Measurements from ENCODE around the gene CDK8. TPM values are rescaled to one million over a fixed set of nuclear protein-coding genes. Genes with fewer than 3 reads are reported as not detected.
A peak's percentile ranks its signal among the peaks of the same experiment; 100 is the strongest.

Gene CDK8
- polyA plus RNA-seq, 1 experiment: 18.8 TPM

DNA sequence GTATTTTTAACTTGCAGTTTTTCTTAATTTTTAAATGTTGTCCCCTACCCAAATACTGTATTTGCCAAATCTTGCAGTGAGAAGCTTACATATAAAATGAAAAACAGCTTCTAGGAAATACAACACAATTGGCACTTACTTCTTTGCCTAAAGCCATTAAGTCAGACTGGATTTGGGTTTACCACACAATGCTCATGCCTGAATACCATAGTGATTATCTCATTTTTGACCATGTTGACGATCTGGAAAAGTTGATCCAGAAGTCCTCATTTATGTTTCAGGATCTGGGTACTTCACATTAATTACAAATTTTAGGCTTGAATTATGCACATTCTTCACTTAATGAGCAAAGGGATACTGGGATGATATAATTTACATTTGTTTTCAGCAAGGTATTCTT lies 34.2 kb upstream of the CDK8 start:
- no peak overlapping the region for H3K27ac ChIP-seq (ENCODE audit: low read depth, low read length)
- no peaks in the 10 kb centered on the region; the same call in 1 of the 2 replicates for H3K9me3 ChIP-seq (ENCODE audit: control insufficient read depth, insufficient read depth, low read length)
- no peak for DNase-seq (ENCODE audit: low read depth, low spot score)
- no peaks in the 10 kb centered on the region for H3K27me3 ChIP-seq (ENCODE audit: control insufficient read depth, insufficient read depth, low read length)
- no peak overlapping the region for H3K4me3 ChIP-seq (ENCODE audit: low read depth, low read length)
- POLR2A ChIA-PET: no interaction called here
- TF ChIP-seq, protein P1, sequence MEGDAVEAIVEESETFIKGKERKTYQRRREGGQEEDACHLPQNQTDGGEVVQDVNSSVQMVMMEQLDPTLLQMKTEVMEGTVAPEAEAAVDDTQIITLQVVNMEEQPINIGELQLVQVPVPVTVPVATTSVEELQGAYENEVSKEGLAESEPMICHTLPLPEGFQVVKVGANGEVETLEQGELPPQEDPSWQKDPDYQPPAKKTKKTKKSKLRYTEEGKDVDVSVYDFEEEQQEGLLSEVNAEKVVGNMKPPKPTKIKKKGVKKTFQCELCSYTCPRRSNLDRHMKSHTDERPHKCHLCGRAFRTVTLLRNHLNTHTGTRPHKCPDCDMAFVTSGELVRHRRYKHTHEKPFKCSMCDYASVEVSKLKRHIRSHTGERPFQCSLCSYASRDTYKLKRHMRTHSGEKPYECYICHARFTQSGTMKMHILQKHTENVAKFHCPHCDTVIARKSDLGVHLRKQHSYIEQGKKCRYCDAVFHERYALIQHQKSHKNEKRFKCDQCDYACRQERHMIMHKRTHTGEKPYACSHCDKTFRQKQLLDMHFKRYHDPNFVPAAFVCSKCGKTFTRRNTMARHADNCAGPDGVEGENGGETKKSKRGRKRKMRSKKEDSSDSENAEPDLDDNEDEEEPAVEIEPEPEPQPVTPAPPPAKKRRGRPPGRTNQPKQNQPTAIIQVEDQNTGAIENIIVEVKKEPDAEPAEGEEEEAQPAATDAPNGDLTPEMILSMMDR (IDR thresholded peaks at IDR 0.05; ENCODE audit: low read depth, low read length): no peak
- CTCF ChIA-PET: interaction anchor here (2.0 to 4.2 kb wide), 4 partner anchors 34 to 479 kb away, joined by 5 to 23 read pairs (median 12); no protein-coding TSS in a partner anchor

GRCh38 chr13:26220575-26220974 lies 33.4 kb upstream of the CDK8 start:
- Histone ChIP-seq H3K27me3 (ENCODE audit: control insufficient read depth, insufficient read depth, low read length) (no peaks in the 10 kb centered on the region), H3K9me3 (ENCODE audit: control insufficient read depth, insufficient read depth, low read length) (no peaks in the 10 kb centered on the region; the same call in 1 of the 2 replicates), H3K4me3 (ENCODE audit: low read depth, low read length) (peak overlapping the region; percentile 86), H3K27ac (ENCODE audit: low read depth, low read length) (no peak overlapping the region)
- POLR2A ChIA-PET: interaction anchor here (1.5 kb wide), 1 partner anchor 18 kb away, joined by 3 read pairs; no protein-coding TSS in a partner anchor
- CTCF ChIA-PET: interaction anchor here (0.6 to 4.2 kb wide), 5 partner anchors 35 to 478 kb away, joined by 3 to 23 read pairs (median 10); no protein-coding TSS in a partner anchor
- TF ChIP-seq, protein P1 (IDR thresholded peaks at IDR 0.05; ENCODE audit: low read depth, low read length): no peak
- no peak for DNase-seq (ENCODE audit: low read depth, low spot score)

DNA sequence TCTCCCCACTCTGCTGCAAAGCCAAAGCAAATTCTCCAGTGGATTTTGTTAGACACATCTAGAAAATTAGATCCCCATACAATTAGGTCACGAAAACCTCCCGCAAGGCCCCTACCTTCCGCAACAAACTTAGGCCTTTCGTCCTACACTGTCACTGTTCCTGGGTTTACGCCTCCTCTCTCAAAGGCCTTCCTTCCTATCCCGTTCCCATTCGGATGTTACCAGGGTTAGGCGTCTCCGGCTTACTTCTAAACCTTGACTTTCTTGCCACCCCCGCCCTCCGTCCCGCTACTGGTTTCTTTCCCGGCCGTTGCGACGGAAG lies 32.6 kb upstream of the CDK8 start:
- H3K27ac ChIP-seq (ENCODE audit: low read depth, low read length): peak overlapping the region; percentile 98
- peak overlapping the region; percentile 86 for H3K4me3 ChIP-seq (ENCODE audit: low read depth, low read length)
- no peaks in the 10 kb centered on the region; the same call in 1 of the 2 replicates for H3K9me3 ChIP-seq (ENCODE audit: control insufficient read depth, insufficient read depth, low read length)
- ChIA-PET POLR2A (interaction anchor here (0.8 to 1.5 kb wide), 4 partner anchors 19 to 255 kb away, joined by 3 to 5 read pairs (median 4); no protein-coding TSS in a partner anchor), CTCF (interaction anchor here (2.4 to 4.2 kb wide), 3 partner anchors 35 to 477 kb away, joined by 10 to 23 read pairs (median 15); no protein-coding TSS in a partner anchor)
- no peaks in the 10 kb centered on the region for H3K27me3 ChIP-seq (ENCODE audit: control insufficient read depth, insufficient read depth, low read length)
- TF ChIP-seq, protein P1 (IDR thresholded peaks at IDR 0.05; ENCODE audit: low read depth, low read length): no peak
- no peak for DNase-seq (ENCODE audit: low read depth, low spot score)

GRCh38 chr13:26221721-26222519 lies 32.0 kb upstream of the CDK8 start, which contains the start of gene RNF6:
TSS of gene RNF6 (minus strand) at chr13:26222314. CDS start at chr13:26219649, 2,665 bp downstream.
- H3K9me3 ChIP-seq (ENCODE audit: control insufficient read depth, insufficient read depth, low read length): no peaks in the 10 kb centered on the region; the same call in 1 of the 2 replicates
- DNase-seq (ENCODE audit: low read depth, low spot score): peak; percentile 98
- H3K27ac ChIP-seq (ENCODE audit: low read depth, low read length): peak within 1 kb of the TSS; percentile 98
- no peaks in the 10 kb centered on the region for H3K27me3 ChIP-seq (ENCODE audit: control insufficient read depth, insufficient read depth, low read length)
- CTCF ChIA-PET: interaction anchor here (1.3 to 4.2 kb wide), 3 partner anchors 36 to 275 kb away, joined by 3 to 23 read pairs (median 10); no protein-coding TSS in a partner anchor
- TF ChIP-seq, protein P1 (IDR thresholded peaks at IDR 0.05; ENCODE audit: low read depth, low read length): no peak
- POLR2A ChIA-PET: interaction anchor here (0.7 to 1.5 kb wide), 10 partner anchors 9 to 477 kb away, joined by 3 to 5 read pairs (median 3); no protein-coding TSS in a partner anchor
- peak within 1 kb of the TSS; percentile 86 for H3K4me3 ChIP-seq (ENCODE audit: low read depth, low read length)

All from AG04450 (cell line).